KMS-11 (cell line): ENCODE measurements around the gene SOD2.
"Not testable (repeated sequence)": the region's sequence is repeated elsewhere in the genome, so short reads cannot be mapped to it uniquely, and the experiment has no call there.

ENCODE experiments used
- H2AFZ ChIP-seq: fragments of 200-600 bp; sonication (generic); 2 replicates; pipeline ENCODE4 v1.6.1; 2016; ENCODE audit warnings: antibody characterized with exemption, mixed run types, low read depth
- H3K27ac ChIP-seq: fragments of 200-600 bp; sonication (generic); 2 replicates; pipeline ENCODE4 v1.6.1; 2016; ENCODE audit warnings: mild to moderate bottlenecking, mixed run types
- H3K27me3 ChIP-seq: fragments of 200-600 bp; sonication (generic); 2 replicates; pipeline ENCODE4 v1.6.1; 2017; ENCODE audit warnings: mild to moderate bottlenecking, low read depth, mixed run types, moderate library complexity; ENCODE audit not compliant: insufficient read depth
- H3K36me3 ChIP-seq: fragments of 200-600 bp; sonication (generic); 2 replicates; pipeline ENCODE4 v1.6.1; 2017; ENCODE audit warnings: mild to moderate bottlenecking, mixed run types; ENCODE audit not compliant: insufficient read depth
- H3K4me1 ChIP-seq: fragments of 200-600 bp; sonication (generic); 2 replicates; pipeline ENCODE4 v1.6.1; 2016; ENCODE audit warnings: mild to moderate bottlenecking, low read depth, mixed run types; ENCODE audit not compliant: poor library complexity, severe bottlenecking
- H3K4me2 ChIP-seq: fragments of 200-600 bp; sonication (generic); 2 replicates; pipeline ENCODE4 v1.7.0; 2016; ENCODE audit warnings: mild to moderate bottlenecking, mixed run types
- H3K4me3 ChIP-seq: fragments of 200-600 bp; sonication (generic); IDR thresholded peaks from 2 replicates; pipeline ENCODE4 v1.6.1; 2017; ENCODE audit warnings: low read depth, low read length, mixed read lengths; ENCODE audit not compliant: insufficient read depth
- H3K79me2 ChIP-seq: fragments of 200-600 bp; sonication (generic); 2 replicates; pipeline ENCODE4 v1.6.1; 2016; ENCODE audit warnings: low read depth, mixed run types; ENCODE audit not compliant: insufficient read depth
- H3K9ac ChIP-seq: fragments of 200-600 bp; sonication (generic); 2 replicates; pipeline ENCODE4 v1.6.1; 2016; ENCODE audit warnings: mild to moderate bottlenecking, mixed run types
- H4K20me1 ChIP-seq: fragments of 200-600 bp; sonication (generic); 2 replicates; pipeline ENCODE4 v1.6.1; 2016; ENCODE audit warnings: mild to moderate bottlenecking, mixed run types; ENCODE audit not compliant: insufficient read depth
- TF ChIP-seq, protein P1 (sequence below): fragments of 200-600 bp; sonication (generic); conservative IDR thresholded peaks from 2 replicates; pipeline ENCODE4 v1.6.1; 2017; ENCODE audit warnings: low read depth, mild to moderate bottlenecking, antibody characterized with exemption, low read length, moderate library complexity, mixed read lengths

Gene SOD2

DNA sequence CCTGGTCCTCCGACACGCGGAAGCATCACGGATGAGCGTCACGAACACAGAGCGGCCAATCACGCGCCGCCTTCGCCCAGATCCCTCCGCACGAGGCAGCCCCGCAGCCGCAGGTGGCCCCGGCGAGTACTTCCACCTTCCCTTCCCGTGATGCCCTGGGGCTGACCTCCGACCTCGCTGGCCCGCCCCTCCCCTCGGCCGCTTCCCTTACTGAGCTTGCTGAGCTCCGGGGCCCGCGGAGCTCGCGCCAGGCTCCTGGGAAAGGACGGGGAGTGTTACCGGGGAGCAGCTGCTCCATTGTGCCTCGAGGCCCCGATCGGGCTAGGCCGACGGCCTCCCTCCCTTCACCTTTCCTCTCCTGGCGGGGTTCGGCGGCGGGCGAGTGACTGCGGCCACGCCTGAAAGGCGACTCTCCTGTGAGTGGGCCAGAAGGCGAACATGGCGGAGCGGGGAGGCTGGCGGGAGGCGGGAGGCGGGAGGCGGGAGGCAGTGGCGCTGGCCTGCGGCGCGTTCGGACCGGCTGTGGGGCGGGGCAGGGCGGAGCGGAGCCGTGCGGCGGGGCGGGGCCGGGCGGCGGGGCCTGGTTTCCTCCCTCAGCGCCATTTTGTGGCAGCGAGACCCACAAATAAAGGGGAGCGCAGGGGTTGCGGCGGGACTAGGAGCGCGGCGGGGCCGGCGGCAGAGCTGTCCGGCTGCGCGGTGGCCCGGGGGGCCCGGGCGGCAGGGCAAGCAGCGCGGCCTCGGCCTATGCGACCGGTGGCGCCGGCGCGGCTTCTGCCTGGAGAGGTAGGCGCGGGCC lies 34.1 kb upstream of the SOD2 start, which contains the start of gene WTAP:
Gene WTAP (plus strand): TSS at position 589 of the 799 bp plus-strand sequence. CDS start 8,760 bp downstream, outside the sequence.
- H3K4me1 ChIP-seq: peaks cover 35% of the 10 kb centered on the region
- peak within 1 kb of the TSS; percentile 96 for H3K9ac ChIP-seq
- H3K79me2 ChIP-seq: peaks cover 73% of the 10 kb centered on the region
- peak within 1 kb of the TSS; percentile 94 for H3K27ac ChIP-seq
- H3K4me3 ChIP-seq: no peak within 1 kb of the TSS
- H3K4me2 ChIP-seq: peak within 1 kb of the TSS; percentile 81
- peak within 1 kb of the TSS; percentile 80 for H2AFZ ChIP-seq
- TF ChIP-seq, protein P1, sequence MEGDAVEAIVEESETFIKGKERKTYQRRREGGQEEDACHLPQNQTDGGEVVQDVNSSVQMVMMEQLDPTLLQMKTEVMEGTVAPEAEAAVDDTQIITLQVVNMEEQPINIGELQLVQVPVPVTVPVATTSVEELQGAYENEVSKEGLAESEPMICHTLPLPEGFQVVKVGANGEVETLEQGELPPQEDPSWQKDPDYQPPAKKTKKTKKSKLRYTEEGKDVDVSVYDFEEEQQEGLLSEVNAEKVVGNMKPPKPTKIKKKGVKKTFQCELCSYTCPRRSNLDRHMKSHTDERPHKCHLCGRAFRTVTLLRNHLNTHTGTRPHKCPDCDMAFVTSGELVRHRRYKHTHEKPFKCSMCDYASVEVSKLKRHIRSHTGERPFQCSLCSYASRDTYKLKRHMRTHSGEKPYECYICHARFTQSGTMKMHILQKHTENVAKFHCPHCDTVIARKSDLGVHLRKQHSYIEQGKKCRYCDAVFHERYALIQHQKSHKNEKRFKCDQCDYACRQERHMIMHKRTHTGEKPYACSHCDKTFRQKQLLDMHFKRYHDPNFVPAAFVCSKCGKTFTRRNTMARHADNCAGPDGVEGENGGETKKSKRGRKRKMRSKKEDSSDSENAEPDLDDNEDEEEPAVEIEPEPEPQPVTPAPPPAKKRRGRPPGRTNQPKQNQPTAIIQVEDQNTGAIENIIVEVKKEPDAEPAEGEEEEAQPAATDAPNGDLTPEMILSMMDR: no peak
- H3K36me3 ChIP-seq: no peaks in the 10 kb centered on the region; the same call in 1 of the 2 replicates
- H4K20me1 ChIP-seq: peaks cover 33% of the 10 kb centered on the region
- no peaks in the 10 kb centered on the region for H3K27me3 ChIP-seq

DNA sequence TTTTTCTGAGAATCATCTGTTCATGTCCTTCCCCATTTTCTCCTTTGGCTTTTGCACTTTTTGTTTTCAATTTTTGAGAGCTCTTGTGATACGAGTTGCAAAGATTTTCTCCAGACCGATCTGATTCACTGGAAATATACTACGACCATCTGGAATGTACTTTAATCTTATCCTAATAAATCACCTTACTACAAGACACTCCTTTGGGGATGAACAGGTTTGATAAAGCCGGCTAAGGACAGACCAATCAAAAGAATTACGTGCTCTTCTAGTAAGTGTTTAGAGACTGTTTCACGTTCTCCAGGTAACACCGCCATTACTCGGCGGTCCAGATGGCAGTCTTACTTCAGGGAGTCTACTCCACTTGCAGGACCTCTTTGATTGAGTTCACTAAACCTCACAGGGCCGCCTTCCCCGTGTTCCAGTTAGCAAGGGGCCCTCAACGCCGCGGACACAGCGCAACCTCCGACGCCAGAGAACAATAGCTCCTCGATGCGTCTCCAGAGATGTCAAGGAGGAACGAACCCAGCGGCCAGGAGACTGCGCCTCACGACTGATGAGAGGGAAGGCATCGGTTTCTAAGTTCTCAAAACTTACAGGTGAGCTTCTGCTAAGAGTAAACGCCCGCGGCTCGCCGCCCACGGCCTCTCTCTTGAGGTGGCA lies 33.3 kb upstream of the SOD2 start:
- no peaks in the 10 kb centered on the region for H3K27me3 ChIP-seq
- H3K36me3 ChIP-seq: no peaks in the 10 kb centered on the region; the same call in 1 of the 2 replicates
- H3K4me1 ChIP-seq: peaks cover 32% of the 10 kb centered on the region
- H4K20me1 ChIP-seq: peaks cover 25% of the 10 kb centered on the region
- TF ChIP-seq, protein P1: no peak
- H3K4me2 ChIP-seq: peak overlapping the region; percentile 72
- peak overlapping the region; percentile 94 for H3K27ac ChIP-seq
- no peak overlapping the region for H3K4me3 ChIP-seq
- H2AFZ ChIP-seq: peak overlapping the region; percentile 80
- H3K79me2 ChIP-seq: peaks cover 65% of the 10 kb centered on the region
- H3K9ac ChIP-seq: peak overlapping the region; percentile 96

DNA sequence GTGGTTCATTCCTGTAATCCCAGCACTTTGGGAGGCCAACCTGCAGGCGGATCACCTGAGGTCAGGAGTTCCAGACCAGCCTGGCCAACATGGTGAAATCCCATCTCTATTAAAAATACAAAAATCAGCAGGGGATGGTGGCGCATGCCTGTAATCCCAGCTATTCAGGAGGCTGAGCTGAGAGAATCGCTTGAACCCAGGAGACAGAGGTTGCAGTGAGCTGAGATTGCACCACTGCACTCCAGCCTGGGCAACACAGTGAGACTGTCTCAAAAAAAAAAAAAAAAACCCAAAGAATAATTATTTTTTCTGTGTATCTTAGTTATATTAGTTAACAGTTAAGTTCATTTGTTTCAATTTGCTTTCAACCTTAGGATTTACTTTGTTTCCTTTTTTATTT lies 32.2 kb upstream of the SOD2 start:
- not testable (repeated sequence) for H3K9ac ChIP-seq, H3K27me3 ChIP-seq, H3K4me3 ChIP-seq, H3K36me3 ChIP-seq, H3K27ac ChIP-seq, H2AFZ ChIP-seq
- H3K4me1 ChIP-seq: peaks cover 22% of the 10 kb centered on the region
- H3K79me2 ChIP-seq: peaks cover 53% of the 10 kb centered on the region
- H3K4me2 ChIP-seq: peak overlapping the region; percentile 72
- peaks cover 16% of the 10 kb centered on the region for H4K20me1 ChIP-seq

DNA sequence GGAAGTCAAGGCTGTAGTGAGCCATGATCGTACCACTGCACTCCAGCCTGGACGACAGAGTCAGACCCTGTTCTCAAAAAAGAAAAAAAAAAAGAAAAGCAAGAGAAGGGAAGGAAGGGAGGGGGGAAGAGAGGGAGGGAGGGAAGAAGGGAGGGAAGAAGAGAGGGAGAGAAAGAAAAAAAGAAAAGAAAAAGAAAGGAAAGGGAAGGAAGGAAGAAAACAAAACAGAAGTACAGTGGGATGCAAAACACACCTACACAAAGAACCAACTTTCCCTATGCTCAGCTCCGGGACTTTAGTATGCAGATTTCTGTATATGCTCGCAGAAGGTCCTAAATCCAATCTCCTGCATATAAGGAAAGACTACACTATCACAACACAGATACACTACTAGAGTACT lies 31.7 kb upstream of the SOD2 start:
- Histone ChIP-seq H3K79me2 (peaks cover 49% of the 10 kb centered on the region), H3K9ac (no peak overlapping the region)

More for the DNA sequence above, 31.7 kb upstream of the SOD2 start:
- peaks cover 12% of the 10 kb centered on the region for H4K20me1 ChIP-seq
- TF ChIP-seq, protein P1: no peak
- no peak overlapping the region for H3K27ac ChIP-seq
- H3K36me3 ChIP-seq: no peaks in the 10 kb centered on the region; the same call in 1 of the 2 replicates
- H3K4me2 ChIP-seq: no peak overlapping the region
- peaks cover 18% of the 10 kb centered on the region for H3K4me1 ChIP-seq
- H2AFZ ChIP-seq: no peak overlapping the region
- H3K27me3 ChIP-seq: no peaks in the 10 kb centered on the region
- H3K4me3 ChIP-seq: no peak overlapping the region
